Osteocyte (in vitro differentiated cells): ENCODE results near the gene ABI3BP. TPM values are rescaled to one million over a fixed set of nuclear protein-coding genes. Genes with fewer than 3 reads are reported as not detected.
"Not testable (repeated sequence)": the region's sequence is repeated elsewhere in the genome, so short reads cannot be mapped to it uniquely, and the experiment has no call there.

ENCODE experiments used
- DNase-seq: peaks from one replicate; pipeline ENCODE4 v3.0.0; 2021; ENCODE audit warnings: mixed read lengths; ENCODE audit not compliant: unreplicated experiment; ENCODE audit errors: extremely low spot score
- H3K27ac Mint-ChIP-seq: one replicate; pipeline ENCODE4 v1.8.0; 2021; ENCODE audit warnings: mild to moderate bottlenecking, mixed read lengths; ENCODE audit not compliant: unreplicated experiment
- H3K27me3 Mint-ChIP-seq: one replicate; pipeline ENCODE4 v1.8.0; 2021; ENCODE audit warnings: mixed read lengths; ENCODE audit not compliant: unreplicated experiment
- H3K36me3 Mint-ChIP-seq: one replicate; pipeline ENCODE4 v1.8.0; 2021; ENCODE audit warnings: mixed read lengths; ENCODE audit not compliant: unreplicated experiment
- H3K4me1 Mint-ChIP-seq: one replicate; pipeline ENCODE4 v1.8.0; 2021; ENCODE audit warnings: mixed read lengths; ENCODE audit not compliant: unreplicated experiment
- H3K4me3 Mint-ChIP-seq: one replicate; pipeline ENCODE4 v1.8.0; 2021; ENCODE audit warnings: mild to moderate bottlenecking, moderate library complexity, mixed read lengths; ENCODE audit not compliant: unreplicated experiment
- H3K9me3 Mint-ChIP-seq: one replicate; pipeline ENCODE4 v1.8.0; 2021; ENCODE audit warnings: mixed read lengths; ENCODE audit not compliant: unreplicated experiment
- total RNA-seq: library from RNA; stranded (reverse); gene quantifications from 2 replicates; pipeline ENCODE4 v1.2.1, GENCODE V29; 2021
- TF ChIP-seq, protein P1 (sequence below): fragments of 200-600 bp; sonication (generic); IDR thresholded peaks from 2 replicates; pipeline ENCODE4 v1.5.0; 2021; ENCODE audit warnings: antibody characterized with exemption, mild to moderate bottlenecking, moderate library complexity

The ABI3BP gene
- total RNA-seq, 1 donor from 2014 or later: 157 TPM

- no peaks in the 10 kb centered on the region for H3K27me3 Mint-ChIP-seq
These were observed 33.0 kb upstream of the ABI3BP start for GRCh38 chr3:101026244-101026643.

GRCh38 chr3:101020351-101021015 is 27.3 kb upstream of the ABI3BP start:
- DNase-seq: no peak
- Mint-ChIP-seq H3K4me3 (no peak overlapping the region), H3K9me3 (peaks cover 23% of the 10 kb centered on the region), H3K4me1 (peaks cover 45% of the 10 kb centered on the region), H3K36me3 (peaks cover 9% of the 10 kb centered on the region), H3K27me3 (no peaks in the 10 kb centered on the region), H3K27ac (peak overlapping the region; percentile 83)
- TF ChIP-seq, protein P1, sequence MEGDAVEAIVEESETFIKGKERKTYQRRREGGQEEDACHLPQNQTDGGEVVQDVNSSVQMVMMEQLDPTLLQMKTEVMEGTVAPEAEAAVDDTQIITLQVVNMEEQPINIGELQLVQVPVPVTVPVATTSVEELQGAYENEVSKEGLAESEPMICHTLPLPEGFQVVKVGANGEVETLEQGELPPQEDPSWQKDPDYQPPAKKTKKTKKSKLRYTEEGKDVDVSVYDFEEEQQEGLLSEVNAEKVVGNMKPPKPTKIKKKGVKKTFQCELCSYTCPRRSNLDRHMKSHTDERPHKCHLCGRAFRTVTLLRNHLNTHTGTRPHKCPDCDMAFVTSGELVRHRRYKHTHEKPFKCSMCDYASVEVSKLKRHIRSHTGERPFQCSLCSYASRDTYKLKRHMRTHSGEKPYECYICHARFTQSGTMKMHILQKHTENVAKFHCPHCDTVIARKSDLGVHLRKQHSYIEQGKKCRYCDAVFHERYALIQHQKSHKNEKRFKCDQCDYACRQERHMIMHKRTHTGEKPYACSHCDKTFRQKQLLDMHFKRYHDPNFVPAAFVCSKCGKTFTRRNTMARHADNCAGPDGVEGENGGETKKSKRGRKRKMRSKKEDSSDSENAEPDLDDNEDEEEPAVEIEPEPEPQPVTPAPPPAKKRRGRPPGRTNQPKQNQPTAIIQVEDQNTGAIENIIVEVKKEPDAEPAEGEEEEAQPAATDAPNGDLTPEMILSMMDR: no peak

More at GRCh38 chr3:101026244-101026643, 33.0 kb upstream of the ABI3BP start:
- Mint-ChIP-seq H3K9me3 (peaks cover 21% of the 10 kb centered on the region), H3K27ac (no peak overlapping the region), H3K4me1 (peaks cover 11% of the 10 kb centered on the region), H3K36me3 (peaks cover 12% of the 10 kb centered on the region), H3K4me3 (no peak overlapping the region)
- TF ChIP-seq, protein P1: no peak
- no peak for DNase-seq

- H3K9me3 Mint-ChIP-seq: peaks cover 11% of the 10 kb centered on the region
- no peaks in the 10 kb centered on the region for H3K36me3 Mint-ChIP-seq
- peak overlapping the region; percentile 93 for H3K27ac Mint-ChIP-seq
- no peak for DNase-seq
- no peak overlapping the region for H3K4me3 Mint-ChIP-seq
- H3K27me3 Mint-ChIP-seq: no peaks in the 10 kb centered on the region
- peaks cover 56% of the 10 kb centered on the region for H3K4me1 Mint-ChIP-seq
- TF ChIP-seq, protein P1: no peak
These were observed 23.8 kb upstream of the ABI3BP start for GRCh38 chr3:101017017-101017416.

GRCh38 chr3:101012312-101012711 is 19.1 kb upstream of the ABI3BP start:
- not testable (repeated sequence) for H3K9me3 Mint-ChIP-seq, H3K27me3 Mint-ChIP-seq, H3K4me3 Mint-ChIP-seq, DNase-seq, H3K27ac Mint-ChIP-seq, H3K36me3 Mint-ChIP-seq
- peaks cover 55% of the 10 kb centered on the region for H3K4me1 Mint-ChIP-seq

DNA sequence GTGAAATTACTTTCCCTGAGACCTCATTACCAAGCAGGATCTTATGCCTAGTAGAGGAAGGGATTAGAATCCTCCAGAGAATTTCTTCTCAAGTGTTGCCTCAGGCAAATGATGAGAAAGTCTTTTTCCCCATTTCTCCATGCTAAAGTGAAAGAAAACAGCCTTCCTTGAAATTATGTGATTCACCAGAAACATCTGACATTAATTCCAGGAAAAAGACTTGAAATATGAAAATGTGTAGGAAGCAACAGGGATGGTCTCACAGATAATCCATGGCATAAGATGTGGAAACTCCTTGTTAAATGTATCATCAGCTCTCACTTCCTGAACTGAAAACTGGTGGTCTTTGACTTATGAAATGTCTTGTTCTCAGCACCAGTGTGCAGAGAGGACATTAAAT is 17.9 kb upstream of the ABI3BP start:
- Mint-ChIP-seq H3K4me3 (no peak overlapping the region), H3K27me3 (no peaks in the 10 kb centered on the region), H3K4me1 (peaks cover 43% of the 10 kb centered on the region), H3K9me3 (peaks cover 15% of the 10 kb centered on the region), H3K27ac (peak overlapping the region; percentile 82), H3K36me3 (peaks cover 12% of the 10 kb centered on the region)
- no peak for DNase-seq
- TF ChIP-seq, protein P1: no peak
